H9 (cell line): Measurements from ENCODE around the gene MED9. TPM values are rescaled to one million over a fixed set of nuclear protein-coding genes. Genes with fewer than 3 reads are reported as not detected.

Experiments
- DNase-seq: peaks from one replicate; pipeline ENCODE4 v3.0.0-alpha.2; 2017
- H2AFZ ChIP-seq: one replicate; pipeline ENCODE4 v1.6.1; 2013; ENCODE audit warnings: mild to moderate bottlenecking, low read length, control low read depth, moderate library complexity
- H2AK5ac ChIP-seq: 2 replicates; pipeline ENCODE4 v1.6.1; 2013; ENCODE audit warnings: low read length, control low read depth, mixed read lengths; ENCODE audit not compliant: insufficient read length
- H2BK120ac ChIP-seq: one replicate; pipeline ENCODE4 v1.6.1; 2013; ENCODE audit warnings: low read depth, mild to moderate bottlenecking, low read length, control low read depth, inconsistent platforms; ENCODE audit not compliant: poor library complexity, severe bottlenecking
- H2BK12ac ChIP-seq: 2 replicates; pipeline ENCODE4 v1.6.1; 2013; ENCODE audit warnings: low read length, control low read depth, mixed read lengths, low read depth; ENCODE audit not compliant: insufficient read length
- H2BK15ac ChIP-seq: 2 replicates; pipeline ENCODE4 v1.6.1; 2013; ENCODE audit warnings: low read depth, low read length, control low read depth
- H2BK20ac ChIP-seq: one replicate; pipeline ENCODE4 v1.6.1; 2013; ENCODE audit warnings: low read depth, mild to moderate bottlenecking, low read length, control low read depth, inconsistent platforms; ENCODE audit not compliant: poor library complexity, severe bottlenecking
- H2BK5ac ChIP-seq: 2 replicates; pipeline ENCODE4 v1.6.1; 2013; ENCODE audit warnings: low read length, control low read depth, mixed read lengths; ENCODE audit not compliant: insufficient read length
- H3K14ac ChIP-seq: 2 replicates; pipeline ENCODE4 v1.6.1; 2013; ENCODE audit warnings: low read length, control low read depth; ENCODE audit not compliant: insufficient read depth
- H3K18ac ChIP-seq: 2 replicates; pipeline ENCODE4 v1.6.1; 2013; ENCODE audit warnings: low read depth, mild to moderate bottlenecking, mixed read lengths, low read length, control low read depth; ENCODE audit not compliant: insufficient read length
- H3K23ac ChIP-seq: 2 replicates; pipeline ENCODE4 v1.6.1; 2013; ENCODE audit warnings: low read length, control low read depth, mixed read lengths, low read depth; ENCODE audit not compliant: insufficient read length
- H3K23me2 ChIP-seq: 2 replicates; pipeline ENCODE4 v1.6.1; 2013; ENCODE audit warnings: low read depth, mild to moderate bottlenecking, mixed read lengths, low read length, control low read depth; ENCODE audit not compliant: insufficient read length, poor library complexity, severe bottlenecking
- H3K27ac ChIP-seq: 2 replicates; pipeline ENCODE4 v1.5.1; 2013; ENCODE audit warnings: low read length, control low read depth, mixed read lengths, low read depth; ENCODE audit not compliant: insufficient read length
- H3K27me3 ChIP-seq: 2 replicates; pipeline ENCODE4 v1.6.1; 2013; ENCODE audit warnings: low read length, control low read depth, inconsistent platforms; ENCODE audit not compliant: insufficient read depth
- H3K4ac ChIP-seq: 2 replicates; pipeline ENCODE4 v1.6.1; 2013; ENCODE audit warnings: low read depth, mild to moderate bottlenecking, control low read depth, inconsistent platforms, low read length, moderate library complexity
- H3K4me1 ChIP-seq: 2 replicates; pipeline ENCODE4 v1.6.1; 2013; ENCODE audit warnings: low read length, control low read depth, inconsistent platforms; ENCODE audit not compliant: insufficient read depth
- H3K4me2 ChIP-seq: 2 replicates; pipeline ENCODE4 v1.6.1; 2013; ENCODE audit warnings: low read length, control low read depth, mixed read lengths; ENCODE audit not compliant: insufficient read length, insufficient read depth
- H3K56ac ChIP-seq: 2 replicates; pipeline ENCODE4 v1.6.1; 2013; ENCODE audit warnings: low read depth, mild to moderate bottlenecking, mixed read lengths, low read length, control low read depth; ENCODE audit not compliant: insufficient read length
- H3K79me1 ChIP-seq: 2 replicates; pipeline ENCODE4 v1.6.1; 2013; ENCODE audit warnings: low read depth, mild to moderate bottlenecking, moderate library complexity, low read length, control low read depth, inconsistent platforms; ENCODE audit not compliant: insufficient read depth, poor library complexity, severe bottlenecking
- H3K79me2 ChIP-seq: 2 replicates; pipeline ENCODE4 v1.6.1; 2013; ENCODE audit warnings: low read length, control low read depth, inconsistent platforms; ENCODE audit not compliant: insufficient read depth
- H3K9ac ChIP-seq: 2 replicates; pipeline ENCODE4 v1.6.1; 2013; ENCODE audit warnings: low read length, control low read depth, mixed read lengths; ENCODE audit not compliant: insufficient read length; ENCODE audit errors: extremely low read depth
- H3K9me3 ChIP-seq: one replicate; pipeline ENCODE4 v1.6.1; 2013; ENCODE audit warnings: low read depth, low read length, inconsistent platforms; ENCODE audit not compliant: control insufficient read depth
- H3T11ph ChIP-seq: one replicate; pipeline ENCODE4 v1.6.1; 2013; ENCODE audit warnings: mild to moderate bottlenecking, low read length, control low read depth, inconsistent platforms
- H4K20me1 ChIP-seq: one replicate; pipeline ENCODE4 v1.6.1; 2013; ENCODE audit not compliant: control insufficient read depth, insufficient read length, insufficient read depth
- H4K5ac ChIP-seq: 2 replicates; pipeline ENCODE4 v1.6.1; 2013; ENCODE audit warnings: low read depth, mild to moderate bottlenecking, mixed read lengths, low read length, control low read depth; ENCODE audit not compliant: insufficient read length
- H4K8ac ChIP-seq: replicated peaks from 2 replicates; pipeline ENCODE4 v1.6.1; 2013; ENCODE audit warnings: low read length, control low read depth, mixed read lengths, low read depth; ENCODE audit not compliant: insufficient read length
- H4K91ac ChIP-seq: 2 replicates; pipeline ENCODE4 v1.6.1; 2013; ENCODE audit warnings: low read depth, mild to moderate bottlenecking, moderate library complexity, mixed read lengths, low read length, control low read depth; ENCODE audit not compliant: insufficient read length
- H3K27ac Mint-ChIP-seq, 3 experiments: 2 replicates in 2 of 3; 3 replicates in 1 of 3; pipeline ENCODE4 v1.8.0; 2020 to 2021; ENCODE audit warnings: mixed read lengths in 3 of 3, mild to moderate bottlenecking in 1 of 3, moderate library complexity in 1 of 3
- H3K27me3 Mint-ChIP-seq: 2 replicates; pipeline ENCODE4 v1.8.0; 2021; ENCODE audit warnings: low read depth, mild to moderate bottlenecking, moderate library complexity, mixed read lengths
- H3K36me3 Mint-ChIP-seq, 3 experiments: 2 replicates in 2 of 3; 3 replicates in 1 of 3; pipeline ENCODE4 v1.8.0; 2020 to 2021; ENCODE audit warnings: low read depth in 3 of 3, mixed read lengths in 3 of 3; ENCODE audit not compliant: insufficient read depth in 1 of 3
- H3K4me1 Mint-ChIP-seq, 2 experiments: 2 replicates each; pipeline ENCODE4 v1.8.0; 2020; ENCODE audit warnings: mixed read lengths in 2 of 2
- H3K4me3 Mint-ChIP-seq, 2 experiments: 2 replicates in 1 of 2; 3 replicates in 1 of 2; pipeline ENCODE4 v1.8.0; 2020 to 2021; ENCODE audit warnings: mild to moderate bottlenecking in 2 of 2, mixed read lengths in 2 of 2, moderate library complexity in 1 of 2
- H3K9me3 Mint-ChIP-seq, 2 experiments: 2 replicates in 1 of 2; 3 replicates in 1 of 2; pipeline ENCODE4 v1.8.0; 2020; ENCODE audit warnings: mild to moderate bottlenecking in 2 of 2, mixed read lengths in 2 of 2, moderate library complexity in 1 of 2
- CTCF ChIP-seq: fragments of 200-600 bp; sonication (generic); conservative IDR thresholded peaks from 3 replicates; pipeline ENCODE4 v1.8.0; 2021; ENCODE audit warnings: antibody characterized with exemption, mild to moderate bottlenecking
- WGBS: extraction: QIAGEN DNeasy Blood & Tissue Kit; methylation state at CpG from one replicate; pipeline ENCODE4 v1.1.7; 2013; ENCODE audit warnings: missing lambda C conversion rate, low lambda C conversion rate, mixed read lengths; ENCODE audit not compliant: insufficient read length; ENCODE audit errors: extremely low coverage; 5-methylcytosine and 5-hydroxymethylcytosine counted together
- total RNA-seq: library from RNA; stranded (reverse); gene quantifications from 2 replicates; pipeline ENCODE4 v1.2.1, GENCODE V29; 2021

Gene MED9
- total RNA-seq, 1 experiment from 2014 or later = 20.0 TPM

- H3K9me3 Mint-ChIP-seq = 0 out of 5 replicates have a peak, but pooled peaks cover 0 to 3% of the 10 kb centered on the region in 2 experiments
- Histone ChIP-seq H2AK5ac (no peak overlapping the region), H3K79me1 (no peaks in the 10 kb centered on the region), H3K23ac (no peak overlapping the region), H2BK20ac (no peak overlapping the region), H3K27me3 (no peaks in the 10 kb centered on the region), H3K27ac (no peak overlapping the region), H3K14ac (no peak overlapping the region), H4K91ac (no peak overlapping the region), H3K18ac (no peak overlapping the region), H3K9me3 (no peaks in the 10 kb centered on the region), H3K4me1 (peaks cover 3% of the 10 kb centered on the region; the same call in 1 of the 2 replicates), H3K4me2 (no peak overlapping the region), H3K9ac (no peak overlapping the region), H3T11ph (no peak overlapping the region), H3K4ac (no peak overlapping the region), H2BK120ac (no peak overlapping the region), H3K79me2 (no peaks in the 10 kb centered on the region), H2AFZ (no peak overlapping the region), H3K56ac (no peak overlapping the region), H2BK15ac (no peak overlapping the region), H4K5ac (no peak overlapping the region), H3K23me2 (no peaks in the 10 kb centered on the region), H4K20me1 (peaks cover under 1% of the 10 kb centered on the region), H4K8ac (no peak overlapping the region), H2BK5ac (no peak overlapping the region), H2BK12ac (no peak overlapping the region)
- no peaks in the 10 kb centered on the region for H3K27me3 Mint-ChIP-seq
- H3K27ac Mint-ChIP-seq = peak overlapping the region; percentile 69 to 90 (median 76); a peak in 4 of 7 replicates
- no peak overlapping the region for H3K4me3 Mint-ChIP-seq
- no CpG with 5 or more reads among the region's 22 CpGs for WGBS
- DNase-seq = no peak
- H3K36me3 Mint-ChIP-seq = peaks cover 0 to 11% (median 3%) of the 10 kb centered on the region in 3 experiments; a peak in 3 of 7 replicates
- peaks cover 13 to 29% of the 10 kb centered on the region in 2 experiments for H3K4me1 Mint-ChIP-seq
- no peak for TF ChIP-seq CTCF
These were observed 52.2 kb downstream of the MED9 start for GRCh38 chr17:17528696-17529652.
